Measurements from ENCODE around the gene BTBD2. TPM values are rescaled to one million over a fixed set of nuclear protein-coding genes. Genes with fewer than 3 reads are reported as not detected.

The BTBD2 gene
- total RNA-seq, 4 donors from 2014 or later = 52.8 to 137 (median 77.1) TPM

DNA sequence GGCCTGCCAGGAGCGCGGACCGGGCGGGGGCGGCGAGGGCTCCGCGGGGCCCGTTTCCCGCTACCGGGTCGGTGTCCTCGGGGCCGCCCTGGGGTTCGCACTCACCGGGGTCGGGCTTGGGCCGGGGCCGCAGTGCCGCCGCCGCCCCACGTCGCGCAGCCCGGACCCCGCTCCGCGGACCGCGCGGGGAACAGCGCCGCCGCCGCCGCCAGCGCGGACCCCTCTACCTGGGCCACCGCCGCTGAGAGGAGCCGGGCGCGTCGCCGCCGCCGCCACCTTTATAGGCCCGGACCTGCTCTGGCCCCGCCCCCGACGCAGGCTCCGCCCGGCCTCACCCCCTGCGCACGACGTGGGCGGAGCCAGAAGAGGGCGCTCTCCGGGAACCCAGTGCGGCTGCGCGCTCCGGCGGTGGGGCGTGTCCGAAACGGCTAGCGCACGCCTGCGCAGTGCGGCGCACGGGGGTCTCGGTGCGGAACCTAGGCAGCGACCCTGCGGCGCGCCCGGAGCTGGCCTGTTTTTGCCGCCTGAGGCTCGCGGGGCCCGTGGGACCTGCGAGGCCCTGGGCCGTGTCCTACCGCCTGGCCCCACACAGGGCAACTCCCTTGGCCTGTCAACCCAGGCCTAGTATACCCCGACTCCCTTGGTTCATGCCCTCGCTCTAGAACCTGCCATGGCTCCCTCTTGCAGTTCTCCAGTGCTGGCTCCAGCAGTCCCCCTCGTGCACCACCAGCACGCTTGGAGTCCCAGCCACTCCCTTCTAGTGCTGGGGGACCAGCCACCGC, 35.7 kb upstream of the BTBD2 start, which contains the start of gene MKNK2:
MKNK2 (minus strand) TSS at position 254 of the 782 bp plus-strand sequence. CDS start 393 bp downstream, outside the sequence.
- H3K4me1 ChIP-seq = peaks cover 68 to 88% (median 83%) of the 10 kb centered on the region in 4 donors

DNA sequence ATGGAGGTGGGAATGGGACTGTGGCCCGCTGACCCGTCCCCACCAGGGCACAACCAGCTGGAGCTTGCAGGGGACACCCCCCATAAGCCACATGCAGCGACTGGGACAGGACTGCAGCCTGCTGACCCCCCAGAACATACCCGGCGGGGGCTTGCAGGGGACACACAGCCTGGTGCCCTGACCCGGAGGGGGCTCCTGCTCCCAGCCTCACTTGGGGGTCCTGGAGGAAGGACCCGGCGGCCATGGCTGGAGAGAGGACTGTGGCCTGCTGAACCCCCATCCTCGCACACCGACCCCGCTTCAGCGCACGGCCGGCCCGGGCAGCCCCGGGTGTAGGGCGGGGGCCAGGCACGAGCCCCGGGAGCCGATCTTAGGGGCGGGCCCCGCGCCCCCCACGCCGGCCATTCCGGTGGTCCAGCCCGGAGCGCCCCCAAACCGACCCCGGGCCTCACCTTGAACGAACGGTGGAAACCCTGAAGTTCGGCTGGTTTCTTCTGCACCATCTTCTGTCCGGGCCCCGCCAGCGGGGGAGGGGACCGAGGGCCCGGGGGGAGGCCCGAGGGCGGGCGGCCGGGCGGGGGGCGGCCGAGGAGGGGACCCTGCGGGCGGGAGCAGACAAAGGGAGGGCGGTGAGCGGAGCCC, 35.0 kb upstream of the BTBD2 start:
- Histone ChIP-seq H3K4me1 (peaks cover 68 to 88% (median 83%) of the 10 kb centered on the region in 4 donors), H3K4me3 (peak overlapping the region; percentile 87 to 100 (median 97)), H3K36me3 (peaks cover 9 to 37% (median 25%) of the 10 kb centered on the region in 4 donors), H3K27ac (replicated peaks in 1 of 4) (peak overlapping the region; percentile 99 to 100 (median 100)), H3K9me3 (no peaks in the 10 kb centered on the region), H3K27me3 (no peaks in the 10 kb centered on the region)
- TF ChIP-seq POLR2A (IDR thresholded peaks at IDR 0.05; ENCODE audit: low read depth) = no peak
- TF ChIP-seq, protein P1, sequence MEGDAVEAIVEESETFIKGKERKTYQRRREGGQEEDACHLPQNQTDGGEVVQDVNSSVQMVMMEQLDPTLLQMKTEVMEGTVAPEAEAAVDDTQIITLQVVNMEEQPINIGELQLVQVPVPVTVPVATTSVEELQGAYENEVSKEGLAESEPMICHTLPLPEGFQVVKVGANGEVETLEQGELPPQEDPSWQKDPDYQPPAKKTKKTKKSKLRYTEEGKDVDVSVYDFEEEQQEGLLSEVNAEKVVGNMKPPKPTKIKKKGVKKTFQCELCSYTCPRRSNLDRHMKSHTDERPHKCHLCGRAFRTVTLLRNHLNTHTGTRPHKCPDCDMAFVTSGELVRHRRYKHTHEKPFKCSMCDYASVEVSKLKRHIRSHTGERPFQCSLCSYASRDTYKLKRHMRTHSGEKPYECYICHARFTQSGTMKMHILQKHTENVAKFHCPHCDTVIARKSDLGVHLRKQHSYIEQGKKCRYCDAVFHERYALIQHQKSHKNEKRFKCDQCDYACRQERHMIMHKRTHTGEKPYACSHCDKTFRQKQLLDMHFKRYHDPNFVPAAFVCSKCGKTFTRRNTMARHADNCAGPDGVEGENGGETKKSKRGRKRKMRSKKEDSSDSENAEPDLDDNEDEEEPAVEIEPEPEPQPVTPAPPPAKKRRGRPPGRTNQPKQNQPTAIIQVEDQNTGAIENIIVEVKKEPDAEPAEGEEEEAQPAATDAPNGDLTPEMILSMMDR (IDR thresholded peaks at IDR 0.05) = no peak
- 0% methylated on average over 3 of the region's 49 CpGs for WGBS
- no peak for DNase-seq (ENCODE audit: extremely low spot score)
- intact Hi-C loops (cut with DNase I) = no loop called here

More for the DNA sequence above, 35.7 kb upstream of the BTBD2 start, which contains the start of gene MKNK2:
- Histone ChIP-seq H3K4me3 (peak within 1 kb of the TSS; percentile 87 to 100 (median 97)), H3K27me3 (no peaks in the 10 kb centered on the region), H3K27ac (replicated peaks in 1 of 4) (peak within 1 kb of the TSS; percentile 99 to 100 (median 100)), H3K9me3 (no peaks in the 10 kb centered on the region), H3K36me3 (peaks cover 2 to 30% (median 18%) of the 10 kb centered on the region in 4 donors)
- peak; percentile 96 for DNase-seq (ENCODE audit: extremely low spot score)
- intact Hi-C loops (cut with DNase I) = no loop called here
- 26% methylated on average over 5 of the region's 93 CpGs for WGBS
- TF ChIP-seq, protein P1 (IDR thresholded peaks at IDR 0.05) = peak; percentile 55 to 88 (median 57)
- TF ChIP-seq EP300 (IDR thresholded peaks at IDR 0.05) = no peak
- peak; percentile 70 for TF ChIP-seq POLR2A (IDR thresholded peaks at IDR 0.05; ENCODE audit: low read depth)
- TF ChIP-seq POLR2AphosphoS5 (IDR thresholded peaks at IDR 0.05) = peak; percentile 98 to 99

DNA sequence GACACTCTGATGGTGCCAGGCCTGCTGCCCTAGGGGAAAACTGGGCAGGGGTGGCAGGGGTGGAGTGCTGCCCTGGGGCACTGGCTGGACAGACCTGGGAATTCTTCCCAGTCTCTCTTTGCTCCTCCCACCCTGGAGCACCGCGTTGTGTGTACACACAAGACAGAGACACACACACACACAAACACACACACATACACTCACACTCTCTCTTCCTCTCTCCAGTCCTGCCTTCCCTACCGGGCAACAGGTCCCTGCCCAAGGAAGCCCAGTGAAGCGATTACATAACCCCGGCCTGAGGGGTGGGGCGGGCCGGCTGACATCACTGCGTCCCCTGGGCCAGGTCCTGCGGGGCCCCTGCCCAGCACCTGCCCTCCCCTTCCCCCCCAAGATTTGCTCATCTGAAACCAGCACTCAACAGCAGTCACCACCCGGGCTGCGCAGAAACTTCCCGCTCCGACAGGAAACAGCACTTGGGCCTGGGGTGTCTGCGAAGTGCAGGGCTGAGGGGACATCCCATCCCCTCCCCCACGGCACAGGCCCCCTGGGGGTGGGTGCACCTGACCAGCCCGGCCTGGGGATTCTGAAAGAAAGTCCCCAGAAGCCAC, 34.3 kb upstream of the BTBD2 start:
- Histone ChIP-seq H3K27ac (replicated peaks in 1 of 4) (peak overlapping the region; percentile 99 to 100 (median 100)), H3K27me3 (no peaks in the 10 kb centered on the region), H3K9me3 (no peaks in the 10 kb centered on the region), H3K4me1 (peaks cover 71 to 88% (median 83%) of the 10 kb centered on the region in 4 donors), H3K36me3 (peaks cover 14 to 44% (median 32%) of the 10 kb centered on the region in 4 donors), H3K4me3 (peak overlapping the region; percentile 87 to 100 (median 97))
- intact Hi-C loops (cut with DNase I) = no loop called here
- 0% methylated on average over 15 of the region's 16 CpGs for WGBS
- no peak for DNase-seq (ENCODE audit: extremely low spot score)
- TF ChIP-seq POLR2AphosphoS5 (IDR thresholded peaks at IDR 0.05) (peak; percentile 84 to 93), POLR2A (IDR thresholded peaks at IDR 0.05; ENCODE audit: low read depth) (peak; percentile 72)
- TF ChIP-seq, protein P1 (IDR thresholded peaks at IDR 0.05) = no peak

DNA sequence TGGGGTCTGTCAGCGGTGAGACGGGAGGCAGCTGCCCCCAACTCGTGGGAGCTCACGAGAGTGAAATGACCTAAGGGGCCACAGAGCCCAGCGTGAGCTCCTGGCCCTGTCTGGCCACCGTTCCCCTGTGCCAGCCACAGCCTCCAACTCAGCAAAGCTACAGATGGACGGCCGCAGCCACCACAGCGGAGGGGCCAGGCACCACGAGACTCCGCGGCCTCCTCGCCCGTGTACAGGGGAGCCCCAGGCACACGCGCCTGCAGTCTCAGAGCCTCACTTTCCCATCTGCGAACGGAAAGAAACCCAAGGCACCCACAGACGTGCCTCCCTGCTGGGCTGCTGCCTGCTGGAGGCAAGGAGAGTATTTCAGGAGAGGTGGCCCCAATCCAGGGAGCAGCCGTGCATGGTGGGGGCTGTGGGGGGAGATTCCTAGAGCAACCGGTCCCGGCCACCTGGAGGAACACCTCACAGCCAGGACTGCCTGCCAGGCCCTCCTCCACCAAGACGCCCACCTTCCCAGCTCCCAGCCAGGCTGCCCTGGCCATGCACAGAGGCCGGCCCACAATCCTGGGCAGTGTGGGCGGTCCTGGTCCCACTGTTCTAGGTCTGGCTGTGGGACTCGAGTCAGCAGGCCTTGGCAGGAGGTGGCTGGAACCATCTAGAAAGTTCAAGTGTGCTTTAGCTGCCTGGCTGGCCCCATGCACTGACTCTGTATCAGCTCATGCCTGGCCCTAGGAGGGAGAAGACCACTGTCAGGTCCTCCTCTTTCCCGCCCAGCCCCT, 33.6 kb upstream of the BTBD2 start:
- intact Hi-C loops (cut with DNase I) = no loop called here
- Histone ChIP-seq H3K36me3 (peaks cover 14 to 50% (median 39%) of the 10 kb centered on the region in 4 donors), H3K9me3 (no peaks in the 10 kb centered on the region), H3K27ac (replicated peaks in 1 of 4) (peak overlapping the region; percentile 99 to 100 (median 100)), H3K4me3 (peak overlapping the region; percentile 87 to 100 (median 97)), H3K27me3 (no peaks in the 10 kb centered on the region), H3K4me1 (peaks cover 71 to 88% (median 83%) of the 10 kb centered on the region in 4 donors)
- 46% methylated on average over 22 of the region's 27 CpGs for WGBS
- TF ChIP-seq POLR2AphosphoS5 (IDR thresholded peaks at IDR 0.05) (no peak), POLR2A (IDR thresholded peaks at IDR 0.05; ENCODE audit: low read depth) (no peak), EP300 (IDR thresholded peaks at IDR 0.05) (no peak)
- TF ChIP-seq, protein P1 (IDR thresholded peaks at IDR 0.05) = no peak
- no peak for DNase-seq (ENCODE audit: extremely low spot score)

Data from esophagus muscularis mucosa (tissue), 4 donors.